NOMO-1 (cell line): ENCODE data around the gene TMED5.

Experiments used
- DNase-seq, 2 experiments: peaks; one replicate each; lab custom pipeline; 2025; ENCODE audit not compliant: unreplicated experiment in 2 of 2; lab: John Stamatoyannopoulos, UW

TMED5 gene

GRCh38 chr1:93124556-93125355 lies 55.5 kb downstream of the TMED5 start:
- no peak for DNase-seq

DNA sequence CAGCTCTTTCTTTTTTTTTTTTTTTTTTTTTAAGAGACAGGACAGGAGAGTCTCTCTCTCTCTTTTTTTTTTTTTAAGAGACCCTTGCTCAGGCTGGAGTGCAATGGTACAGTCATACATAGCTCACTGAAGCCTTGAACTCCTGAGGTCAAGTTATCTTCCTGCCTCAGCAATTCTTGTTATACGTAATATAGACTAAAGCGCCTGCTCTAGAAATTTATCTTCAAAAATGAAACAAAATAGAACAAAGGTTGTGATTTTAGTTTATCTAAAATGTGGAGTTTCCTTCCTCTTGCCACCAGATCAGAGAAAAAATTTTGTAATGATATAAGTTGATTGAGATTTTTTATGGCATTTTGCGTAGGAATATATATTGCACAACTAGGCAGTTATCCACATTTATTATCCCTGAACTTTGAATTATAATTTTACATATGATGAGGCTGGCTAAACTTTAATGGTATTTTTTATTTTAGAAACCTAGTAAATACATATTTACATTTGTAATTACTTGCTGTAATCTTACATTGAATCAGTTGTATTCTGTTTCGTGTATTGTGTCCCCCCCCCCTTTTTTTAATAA lies 56.9 kb downstream of the TMED5 start:
- DNase-seq: no peak

DNA sequence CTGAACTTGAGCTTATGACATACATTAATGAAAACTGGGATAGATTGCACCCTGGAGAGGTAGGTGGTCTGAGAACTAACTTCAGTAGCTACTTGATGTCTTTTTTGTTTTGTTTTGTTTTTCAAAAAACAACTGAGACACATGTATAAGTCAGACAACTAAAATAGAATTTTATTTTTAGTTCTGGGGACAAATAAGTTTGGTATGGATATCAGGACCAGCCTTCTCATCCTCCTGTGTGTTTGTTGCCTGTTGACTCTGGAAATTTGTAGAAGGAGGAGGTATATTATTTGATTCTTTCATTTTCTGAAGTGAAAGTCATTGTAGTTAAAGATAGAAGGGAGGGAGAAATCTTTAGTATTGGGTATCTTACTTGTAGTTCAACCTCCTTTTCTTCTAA lies 59.6 kb downstream of the TMED5 start:
- DNase-seq: no peak

- DNase-seq: no peak
These were observed 65.8 kb downstream of the TMED5 start for GRCh38 chr1:93114391-93114790.

GRCh38 chr1:93113127-93113526 lies 67.1 kb downstream of the TMED5 start:
- DNase-seq: no peak

GRCh38 chr1:93111561-93111960 lies 68.7 kb downstream of the TMED5 start:
- DNase-seq: no peak

GRCh38 chr1:93111065-93111464 lies 69.1 kb downstream of the TMED5 start:
- DNase-seq: no peak

DNA sequence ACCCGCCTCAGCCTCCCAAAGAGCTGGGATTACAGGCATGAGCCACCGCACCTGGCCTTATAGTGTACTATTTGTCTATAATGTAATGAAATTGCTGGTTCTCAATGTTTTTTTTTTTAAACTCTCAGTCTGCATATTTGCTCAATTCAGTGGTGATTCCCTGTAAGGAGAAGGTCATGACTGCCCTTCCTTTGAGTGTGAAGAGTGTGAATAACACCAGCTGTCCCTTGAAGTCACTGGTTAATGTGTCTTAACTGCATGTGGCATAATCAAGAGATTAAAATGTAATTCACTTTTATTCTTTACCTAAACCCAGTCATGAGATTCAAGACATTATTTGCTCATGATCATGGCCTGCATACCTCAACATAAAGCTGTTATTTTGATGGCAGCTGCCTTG lies 70.6 kb downstream of the TMED5 start:
- no peak for DNase-seq

DNA sequence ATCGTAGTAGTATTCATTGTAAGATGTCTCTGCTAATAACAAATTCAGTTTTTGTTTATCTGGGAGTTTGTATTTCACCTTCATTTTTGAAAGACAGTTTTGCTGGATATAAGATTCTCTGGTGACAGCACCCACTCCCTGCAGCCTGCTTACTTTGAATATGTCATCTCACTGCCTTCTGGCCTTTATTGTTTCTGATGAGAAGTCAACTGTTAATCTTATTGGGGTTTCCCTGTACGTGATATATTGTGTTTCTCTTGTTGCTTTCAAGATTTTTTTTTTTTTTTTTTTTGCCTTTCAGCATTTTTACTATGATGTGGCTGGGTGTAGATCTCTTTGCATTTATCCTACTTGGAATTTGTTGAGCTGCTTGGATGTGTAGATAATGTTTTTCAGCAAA lies 71.9 kb downstream of the TMED5 start:
- DNase-seq: no peak

DNA sequence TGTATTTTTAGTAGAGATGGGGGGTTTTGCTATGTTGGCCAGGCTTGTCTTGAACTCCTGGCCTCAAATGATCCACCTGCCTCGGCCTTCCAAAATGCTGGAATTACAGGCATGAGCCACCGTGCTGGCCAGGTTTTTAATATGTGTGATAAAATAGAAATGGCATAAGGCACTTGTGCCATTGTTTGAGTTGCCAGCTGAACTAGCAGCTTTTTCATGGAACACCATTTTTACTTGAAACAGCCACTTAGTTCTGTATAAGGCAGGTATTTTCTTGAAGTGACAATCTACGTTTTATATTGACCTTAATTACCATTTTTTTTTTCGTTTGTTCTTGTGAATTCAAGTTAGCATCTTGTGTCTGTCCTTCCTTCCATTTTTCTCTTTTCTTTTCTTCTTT lies 72.8 kb downstream of the TMED5 start:
- no peak for DNase-seq

GRCh38 chr1:93106226-93106625 lies 74.0 kb downstream of the TMED5 start:
- no peak for DNase-seq

- DNase-seq: no peak
These were observed 78.1 kb downstream of the TMED5 start for GRCh38 chr1:93102142-93102541.
